Measurements from ENCODE around the gene MEF2B. TPM values are rescaled to one million over a fixed set of nuclear protein-coding genes. Genes with fewer than 3 reads are reported as not detected.

The MEF2B gene
- total RNA-seq, 1 donor from 2014 or later = 0.72 TPM

- DNase-seq (ENCODE audit: low spot score) = no peak
These were observed 68.5 kb downstream of the MEF2B start for GRCh38 chr19:19101540-19101939.

- no peak for DNase-seq (ENCODE audit: low spot score)
These were observed 71.1 kb downstream of the MEF2B start for GRCh38 chr19:19098703-19099632.

- no peak for DNase-seq (ENCODE audit: low spot score)
These were observed 71.9 kb downstream of the MEF2B start for GRCh38 chr19:19098084-19098702.

GRCh38 chr19:19096641-19097627, 73.1 kb downstream of the MEF2B start:
- DNase-seq (ENCODE audit: low spot score) = no peak

GRCh38 chr19:19095691-19096090, 74.4 kb downstream of the MEF2B start:
- DNase-seq (ENCODE audit: low spot score) = no peak

Other genes with a start within 250 kb of the MEF2B start
- gene HOMER3, start 229.0 kb downstream of the MEF2B start, total RNA-seq (ENCODE audit: insufficient read depth, low replicate concordance) = 31.3 TPM
- gene SUGP2, start 136.7 kb downstream of the MEF2B start, total RNA-seq (ENCODE audit: insufficient read depth, low replicate concordance) = 32.7 TPM
- 19.3 TPM for gene ARMC6, start 136.7 kb downstream of the MEF2B start, total RNA-seq (ENCODE audit: insufficient read depth, low replicate concordance)
- gene SLC25A42, start 106.3 kb downstream of the MEF2B start, total RNA-seq (ENCODE audit: insufficient read depth, low replicate concordance) = 13.2 TPM
- gene TMEM161A, start 31.8 kb downstream of the MEF2B start, total RNA-seq (ENCODE audit: insufficient read depth, low replicate concordance) = 6.7 TPM
- 15.4 TPM for gene BORCS8, start 21.9 kb upstream of the MEF2B start, total RNA-seq (ENCODE audit: insufficient read depth, low replicate concordance)
- gene RFXANK, start 22.0 kb upstream of the MEF2B start, total RNA-seq (ENCODE audit: insufficient read depth, low replicate concordance) = 42.9 TPM
- 4.8 TPM for gene NR2C2AP, start 33.2 kb upstream of the MEF2B start, total RNA-seq (ENCODE audit: insufficient read depth, low replicate concordance)
- gene NCAN, start 41.7 kb upstream of the MEF2B start, total RNA-seq (ENCODE audit: insufficient read depth, low replicate concordance) = 0.72 TPM
- gene TM6SF2, start 103.0 kb upstream of the MEF2B start, total RNA-seq (ENCODE audit: insufficient read depth, low replicate concordance) = 10.8 TPM
- 27.0 TPM for gene SUGP1, start 150.2 kb upstream of the MEF2B start, total RNA-seq (ENCODE audit: insufficient read depth, low replicate concordance)
- gene MAU2, start 150.6 kb upstream of the MEF2B start, total RNA-seq (ENCODE audit: insufficient read depth, low replicate concordance) = 20.7 TPM
- gene GATAD2A, start 235.4 kb upstream of the MEF2B start, total RNA-seq (ENCODE audit: insufficient read depth, low replicate concordance) = 10.4 TPM

Data from umbilical cord (tissue), 2 donors.